IPS-18c (cell line): Measurements from ENCODE around the gene TRPV5.

ENCODE experiments used
- H3K4me3 ChIP-seq: 2 replicates; pipeline ENCODE4 v1.7.0; 2013; ENCODE audit warnings: low read depth, mild to moderate bottlenecking, low read length, moderate library complexity; ENCODE audit not compliant: insufficient read depth
- H3K9me3 ChIP-seq: one replicate; pipeline ENCODE4 v1.6.1; 2013; ENCODE audit warnings: mild to moderate bottlenecking, low read length, moderate library complexity; ENCODE audit not compliant: control insufficient read depth, insufficient read depth

Gene TRPV5

GRCh38 chr7:142918901-142919300 lies 14.6 kb downstream of the TRPV5 start:
- H3K4me3 ChIP-seq, result no peak overlapping the region

GRCh38 chr7:142917447-142917846 lies 16.1 kb downstream of the TRPV5 start:
- Histone ChIP-seq H3K9me3 (no peaks in the 10 kb centered on the region), H3K4me3 (no peak overlapping the region)

More at GRCh38 chr7:142918901-142919300, 14.6 kb downstream of the TRPV5 start:
- H3K9me3 ChIP-seq, result no peaks in the 10 kb centered on the region

GRCh38 chr7:142916508-142916907 lies 17.0 kb downstream of the TRPV5 start:
- Histone ChIP-seq H3K9me3 (no peaks in the 10 kb centered on the region), H3K4me3 (no peak overlapping the region)

- H3K4me3 ChIP-seq, result no peak overlapping the region
- no peaks in the 10 kb centered on the region for H3K9me3 ChIP-seq
Observed at GRCh38 chr7:142915315-142915714, 18.2 kb downstream of the TRPV5 start.

GRCh38 chr7:142914121-142914520 lies 19.4 kb downstream of the TRPV5 start:
- Histone ChIP-seq H3K9me3 (no peaks in the 10 kb centered on the region), H3K4me3 (no peak overlapping the region)

- Histone ChIP-seq H3K9me3 (no peaks in the 10 kb centered on the region), H3K4me3 (no peak overlapping the region)
Observed at GRCh38 chr7:142913566-142913965, 20.0 kb downstream of the TRPV5 start.

GRCh38 chr7:142913051-142913450 lies 20.5 kb downstream of the TRPV5 start:
- H3K4me3 ChIP-seq, result no peak overlapping the region
- no peaks in the 10 kb centered on the region for H3K9me3 ChIP-seq

GRCh38 chr7:142910481-142910880 lies 23.1 kb downstream of the TRPV5 start:
- no peaks in the 10 kb centered on the region for H3K9me3 ChIP-seq
- H3K4me3 ChIP-seq, result no peak overlapping the region

GRCh38 chr7:142910031-142910433 lies 23.5 kb downstream of the TRPV5 start:
- no peak overlapping the region for H3K4me3 ChIP-seq

GRCh38 chr7:142908921-142909890 lies 24.3 kb downstream of the TRPV5 start:
- Histone ChIP-seq H3K4me3 (no peak overlapping the region), H3K9me3 (no peaks in the 10 kb centered on the region)

More at GRCh38 chr7:142910031-142910433, 23.5 kb downstream of the TRPV5 start:
- no peaks in the 10 kb centered on the region for H3K9me3 ChIP-seq

- Histone ChIP-seq H3K4me3 (no peak overlapping the region), H3K9me3 (no peaks in the 10 kb centered on the region)
Observed at GRCh38 chr7:142908290-142908689, 25.3 kb downstream of the TRPV5 start.

GRCh38 chr7:142906643-142907042 lies 26.9 kb downstream of the TRPV5 start:
- H3K9me3 ChIP-seq, result no peaks in the 10 kb centered on the region
- no peak overlapping the region for H3K4me3 ChIP-seq

GRCh38 chr7:142905759-142906158 lies 27.8 kb downstream of the TRPV5 start:
- no peak overlapping the region for H3K4me3 ChIP-seq
- H3K9me3 ChIP-seq, result no peaks in the 10 kb centered on the region

- Histone ChIP-seq H3K9me3 (no peaks in the 10 kb centered on the region), H3K4me3 (no peak overlapping the region)
Observed at GRCh38 chr7:142904128-142904527, 29.4 kb downstream of the TRPV5 start.

GRCh38 chr7:142901426-142902259 lies 31.9 kb downstream of the TRPV5 start:
- Histone ChIP-seq H3K4me3 (no peak overlapping the region), H3K9me3 (no peaks in the 10 kb centered on the region)

- no peaks in the 10 kb centered on the region for H3K9me3 ChIP-seq
- H3K4me3 ChIP-seq, result no peak overlapping the region
Observed at GRCh38 chr7:142899661-142900060, 33.9 kb downstream of the TRPV5 start.

GRCh38 chr7:142898377-142899170 lies 35.0 kb downstream of the TRPV5 start:
- Histone ChIP-seq H3K9me3 (no peaks in the 10 kb centered on the region), H3K4me3 (no peak overlapping the region)
